HuH-7 (cell line): ENCODE data around the gene RBM20.
A peak's percentile ranks its signal among the peaks of the same experiment; 100 is the strongest.

ENCODE experiments used
- DNase-seq: peaks from one replicate; pipeline ENCODE4 v3.0.0; 2011; ENCODE audit warnings: low spot score

RBM20 gene

DNA sequence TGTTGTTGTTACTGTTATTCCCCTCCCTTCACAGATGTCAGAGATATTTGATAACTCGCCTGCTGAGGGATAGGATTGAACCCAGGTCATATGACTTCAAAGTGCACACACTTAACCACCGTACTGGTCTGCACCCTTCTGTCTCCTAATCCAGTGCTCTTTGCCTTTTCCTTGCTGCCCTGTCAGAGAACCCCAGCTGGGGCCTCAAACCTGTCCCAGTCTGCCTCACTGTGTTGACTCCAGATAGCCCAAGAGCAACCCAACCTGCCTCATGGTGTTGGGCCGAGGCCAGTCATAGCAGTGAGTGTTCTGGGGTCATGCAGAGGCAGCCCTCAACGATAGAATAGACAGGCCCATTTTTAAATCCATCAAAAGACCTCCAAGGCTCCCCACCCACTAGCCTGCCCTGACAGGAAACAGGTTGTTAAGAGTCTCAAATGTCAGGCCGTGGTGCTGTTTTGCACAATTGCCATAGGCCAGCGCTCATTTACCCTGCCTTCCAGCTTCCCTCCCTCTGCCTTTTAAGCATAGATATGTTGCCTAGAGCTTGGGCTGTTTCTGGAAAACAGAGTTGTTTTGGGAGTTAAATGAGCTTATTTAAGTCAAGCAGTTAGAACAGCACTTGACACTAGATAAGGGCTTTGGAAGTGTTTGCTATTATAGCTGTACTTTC is 190.6 kb downstream of the RBM20 start:
- DNase-seq, result peak; percentile 29

DNA sequence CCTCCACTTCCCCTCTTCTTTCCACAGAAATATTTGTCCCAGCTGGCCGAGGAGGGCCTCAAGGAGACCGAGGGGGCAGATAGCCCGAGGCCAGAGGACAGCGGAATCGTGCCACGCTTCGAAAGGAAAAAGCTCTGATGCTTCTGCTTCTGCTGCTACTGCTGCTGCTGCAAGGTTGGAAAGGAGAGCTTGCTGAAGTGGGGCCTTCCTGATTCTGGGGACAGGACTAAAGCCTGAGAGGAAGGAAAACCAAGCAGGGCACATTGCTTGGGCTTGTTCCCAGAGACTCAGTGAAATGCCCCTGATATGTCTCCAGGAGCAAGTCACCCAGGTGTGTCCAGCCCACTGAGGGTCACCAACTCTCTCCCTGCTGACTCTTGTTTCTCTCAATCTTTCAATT is 191.7 kb downstream of the RBM20 start:
- DNase-seq, result no peak

DNA sequence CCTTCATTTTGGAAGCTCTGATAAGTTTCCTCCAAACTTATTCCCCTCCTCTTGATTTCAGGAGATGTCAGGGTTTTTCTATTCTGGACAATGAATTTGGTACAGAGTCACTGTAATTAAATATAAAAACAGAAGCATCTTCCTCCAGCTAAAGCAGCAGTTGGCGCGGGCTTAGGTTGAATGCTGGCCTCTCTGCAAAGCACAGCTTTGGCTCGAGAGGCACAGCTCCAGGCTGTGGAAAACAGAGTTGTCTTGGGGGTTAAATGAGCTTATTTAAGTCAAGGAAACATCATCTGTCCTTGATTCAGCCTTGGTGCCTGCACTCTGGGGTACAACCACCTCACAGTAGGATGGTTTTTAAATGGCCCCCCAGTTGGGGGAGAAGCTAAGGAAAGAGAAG is 192.6 kb downstream of the RBM20 start:
- DNase-seq, result no peak

DNA sequence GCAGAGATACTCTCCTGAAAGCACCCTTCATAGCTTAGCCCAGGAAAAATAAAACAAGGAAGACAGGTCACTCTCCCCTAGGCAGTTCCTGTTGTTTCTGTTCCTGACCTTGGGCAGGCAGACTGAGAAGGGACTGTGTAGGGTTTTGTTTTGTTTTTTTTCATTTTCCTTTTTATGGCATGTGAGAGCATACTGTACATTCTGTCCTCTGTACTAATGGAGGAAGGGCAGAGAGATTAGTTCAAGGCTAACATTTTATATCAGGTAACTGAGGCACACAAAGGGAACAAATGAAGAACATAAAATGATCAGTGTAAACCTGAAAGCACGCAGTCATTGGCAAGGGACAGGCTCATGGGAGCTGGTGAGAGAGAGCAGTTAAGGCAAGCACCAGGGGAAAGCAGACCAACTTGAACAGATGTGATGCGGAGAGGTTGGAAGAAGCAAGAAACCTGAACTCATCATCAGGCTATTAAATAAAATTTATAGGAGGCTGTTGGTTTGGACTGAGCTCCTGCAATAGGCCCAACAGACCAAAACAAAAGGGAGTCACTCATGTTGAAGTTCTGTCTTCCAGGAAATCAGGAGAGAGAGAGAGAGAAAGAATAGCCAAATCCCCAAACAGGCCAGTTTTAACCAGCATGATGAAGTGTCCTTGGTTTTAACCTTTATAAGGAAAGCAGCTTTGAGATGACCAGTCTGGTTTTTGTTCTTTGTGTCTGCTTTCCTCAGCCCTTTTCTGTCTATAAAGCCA is 193.5 kb downstream of the RBM20 start:
- DNase-seq, result no peak

DNA sequence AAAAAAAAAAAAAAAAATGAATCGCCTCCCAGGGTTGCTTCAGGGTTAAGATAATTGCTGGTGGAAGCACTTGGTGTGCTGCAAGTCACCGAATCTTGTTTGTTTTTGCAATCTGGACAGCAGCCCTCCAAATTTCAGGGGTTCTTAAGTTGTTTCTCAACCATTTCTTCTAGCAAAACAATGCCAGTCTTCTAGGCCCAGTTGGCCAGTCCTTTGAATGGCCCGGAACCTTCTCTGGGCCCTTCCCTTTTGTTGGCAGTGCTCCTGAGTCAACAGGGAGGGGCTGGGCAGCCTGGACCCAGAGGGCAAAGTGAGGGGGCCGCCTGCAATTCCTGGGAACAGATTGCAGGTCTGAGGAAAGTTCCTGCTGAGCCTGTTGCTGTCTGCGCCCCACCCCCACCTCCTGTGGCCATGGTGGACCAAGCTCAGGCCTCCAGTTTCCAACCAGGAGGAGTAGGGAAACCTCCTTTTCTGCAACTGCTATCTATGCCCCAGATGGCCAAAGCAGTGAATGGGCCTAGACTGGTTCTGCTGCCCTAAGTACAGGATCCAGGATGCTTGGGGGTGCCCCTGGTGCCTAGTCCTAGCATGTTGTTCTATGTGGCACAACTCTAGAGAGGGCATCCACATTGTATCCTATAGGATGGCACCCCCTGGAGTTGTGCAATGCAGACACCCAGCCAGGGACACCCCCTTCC is 196.2 kb downstream of the RBM20 start:
- peak; percentile 34 for DNase-seq

DNA sequence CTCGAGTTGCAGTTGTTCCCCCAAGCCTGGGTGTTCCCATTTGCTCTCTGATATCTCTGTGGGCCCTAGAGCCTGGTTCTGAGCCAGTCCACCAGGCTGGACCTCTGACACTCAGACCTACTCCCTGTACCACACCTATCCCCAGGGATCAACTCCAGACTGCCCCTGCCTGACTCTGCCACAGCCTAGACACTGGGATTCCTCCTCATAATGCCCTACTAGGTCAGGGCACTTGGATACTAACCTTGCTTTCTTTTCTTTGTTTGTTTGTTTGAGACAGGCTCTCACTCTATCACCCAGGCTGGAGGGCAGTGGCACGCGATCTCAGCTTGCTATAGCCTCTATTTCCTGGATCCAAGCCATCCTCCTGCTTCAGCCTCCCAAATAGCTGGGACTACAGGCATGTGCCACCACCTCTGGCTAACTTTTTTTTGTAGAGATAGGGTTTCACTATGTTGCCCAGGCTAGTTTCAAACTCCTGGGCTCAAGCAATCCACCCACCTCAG is 196.8 kb downstream of the RBM20 start:
- no peak for DNase-seq

DNA sequence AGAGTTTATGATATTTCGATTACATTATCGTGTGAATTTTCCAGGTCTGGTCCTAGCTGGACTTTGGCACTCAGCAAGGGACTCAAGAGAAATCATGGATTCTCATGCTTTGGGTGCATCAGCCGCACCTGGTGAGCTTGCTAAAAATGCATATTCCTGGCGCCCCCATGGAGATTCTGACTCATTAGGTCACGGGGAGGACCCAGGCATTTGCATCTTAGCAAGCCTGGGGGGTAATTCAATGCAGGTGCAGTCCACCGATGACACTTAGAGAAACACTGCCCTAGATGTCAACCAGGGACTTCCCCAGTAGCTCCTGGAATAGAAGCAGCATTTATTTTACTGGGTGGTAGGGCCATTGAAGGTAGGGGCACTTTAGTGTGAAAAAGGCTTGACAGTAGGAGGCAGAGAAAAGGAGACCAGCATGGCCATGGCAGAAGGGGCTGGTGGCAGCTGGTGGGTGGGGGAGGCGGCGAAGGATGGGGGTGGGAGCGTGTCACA is 197.7 kb downstream of the RBM20 start:
- DNase-seq, result no peak

DNA sequence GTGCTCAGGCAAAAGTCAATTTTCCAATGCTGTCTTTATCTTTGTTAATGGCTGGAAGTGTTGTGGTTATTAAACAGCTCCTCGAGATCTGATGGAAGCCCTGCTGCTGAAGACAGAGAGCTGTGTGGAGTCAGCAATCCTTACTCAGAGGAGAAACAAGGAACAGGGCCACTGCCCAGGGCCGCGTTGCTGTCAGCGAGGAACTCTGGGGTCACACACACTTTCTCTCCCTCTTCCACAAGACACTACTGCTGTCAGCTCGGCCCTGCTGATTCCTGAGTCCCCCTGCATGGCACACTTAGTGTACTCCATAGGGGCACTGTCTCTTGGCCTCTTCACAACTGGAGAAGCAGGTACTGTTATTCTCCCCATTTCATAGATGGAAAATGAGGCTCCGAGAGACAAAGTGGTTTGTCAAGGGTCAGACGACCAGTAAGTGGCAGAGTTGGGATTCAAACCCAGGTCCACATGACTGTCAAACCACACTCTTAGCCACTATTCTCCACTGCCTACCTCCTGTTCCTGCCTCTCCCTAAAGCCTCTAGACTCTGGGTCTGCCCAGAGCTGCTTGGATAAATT is 198.3 kb downstream of the RBM20 start:
- no peak for DNase-seq

DNA sequence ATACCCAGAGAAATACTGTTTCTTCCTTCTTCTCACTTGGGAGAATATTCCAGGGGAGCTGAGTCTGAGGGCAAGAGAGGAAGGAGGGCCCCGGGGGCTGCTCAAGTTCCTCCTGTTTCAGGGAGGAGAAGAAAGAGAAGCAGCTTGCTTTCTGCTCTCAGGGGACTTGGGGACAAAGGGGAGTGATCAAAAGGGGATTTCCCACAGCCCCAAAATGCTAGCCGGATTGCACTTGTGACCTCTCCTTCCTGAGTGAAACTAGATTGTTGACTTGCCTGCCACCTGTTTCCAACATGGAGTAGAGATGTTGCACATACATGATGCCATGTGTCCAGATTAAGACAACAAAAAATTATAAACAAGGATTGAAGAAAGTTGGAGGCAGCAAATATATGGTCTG is 198.9 kb downstream of the RBM20 start:
- no peak for DNase-seq

DNA sequence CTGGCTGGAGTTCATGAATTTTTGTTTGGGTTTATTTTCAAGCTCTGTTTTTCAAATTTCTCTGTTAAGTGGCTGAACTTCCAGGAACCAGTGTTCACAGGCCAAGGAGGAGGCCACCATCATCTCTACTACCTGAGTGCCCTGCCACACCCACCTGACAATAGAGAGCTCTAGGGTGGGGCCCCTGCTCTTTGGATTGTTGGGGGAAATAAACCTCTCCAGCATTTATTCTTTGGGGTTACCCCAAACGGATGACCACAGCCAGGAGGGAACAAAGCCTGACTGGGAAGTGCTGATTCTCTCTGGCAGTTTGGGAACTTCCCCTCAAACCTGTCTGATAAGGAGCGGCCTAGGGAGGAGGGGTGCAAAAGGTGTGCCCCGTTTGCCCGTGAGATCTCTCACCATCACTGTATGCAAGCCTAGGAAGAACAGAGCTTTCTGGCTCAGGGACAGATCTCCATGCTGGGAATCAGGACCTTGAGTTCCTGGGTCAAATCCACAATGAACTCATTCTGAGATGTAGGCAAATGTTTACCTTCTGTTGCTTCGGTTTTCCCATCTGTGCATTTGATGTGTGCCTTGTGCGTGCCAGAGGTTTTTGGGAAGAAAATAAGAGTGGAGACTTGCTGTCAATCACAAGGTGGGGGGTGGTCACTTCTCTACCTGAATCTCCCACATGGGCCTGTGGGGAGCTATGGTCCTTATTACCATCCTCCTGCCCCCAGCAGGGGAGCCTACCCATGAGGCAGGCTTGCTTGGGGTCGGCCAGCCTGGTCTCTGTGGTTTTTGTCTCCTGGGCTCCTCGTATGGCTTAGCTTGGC is 199.9 kb downstream of the RBM20 start:
- DNase-seq, result no peak

DNA sequence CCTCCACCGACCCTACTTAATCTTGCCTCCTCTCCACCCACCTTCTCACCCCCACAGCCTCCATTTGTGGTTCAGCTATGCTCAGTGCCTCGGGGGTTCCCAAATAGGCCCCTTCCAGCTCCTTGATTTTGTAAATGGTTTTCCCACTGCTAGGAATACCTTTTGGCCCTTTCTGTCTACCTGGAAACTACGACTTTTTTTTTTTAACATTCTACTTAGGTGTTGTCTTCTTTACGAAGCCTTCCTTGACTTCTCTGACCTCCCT is 200.4 kb downstream of the RBM20 start:
- no peak for DNase-seq

DNA sequence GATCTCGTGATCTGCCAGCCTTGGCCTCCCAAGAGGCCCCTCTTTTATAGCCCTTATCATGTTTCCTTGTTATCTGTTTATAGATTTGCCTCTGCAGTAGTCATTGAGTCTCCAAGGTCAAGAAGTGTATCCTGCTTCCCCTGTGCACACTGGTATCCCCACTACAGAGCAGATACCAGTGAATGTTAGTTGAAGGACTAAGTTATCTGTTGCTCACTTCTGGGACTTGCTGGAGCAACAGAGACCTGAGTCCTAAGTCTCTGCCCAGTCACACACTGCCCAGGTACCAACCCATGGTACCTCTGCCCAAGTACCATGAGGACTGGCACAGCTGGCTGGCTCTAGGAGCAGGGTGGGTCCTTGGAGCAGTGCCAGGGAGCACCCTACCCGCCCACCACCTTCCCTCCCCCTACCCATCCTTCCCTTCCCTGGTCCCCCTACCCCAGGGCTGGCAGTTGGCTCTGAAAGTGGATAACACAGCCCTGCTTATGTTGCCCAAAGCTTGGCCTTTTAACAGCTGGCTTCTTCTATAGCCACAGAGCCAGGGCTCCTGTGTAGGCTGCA is 201.1 kb downstream of the RBM20 start:
- DNase-seq, result no peak

DNA sequence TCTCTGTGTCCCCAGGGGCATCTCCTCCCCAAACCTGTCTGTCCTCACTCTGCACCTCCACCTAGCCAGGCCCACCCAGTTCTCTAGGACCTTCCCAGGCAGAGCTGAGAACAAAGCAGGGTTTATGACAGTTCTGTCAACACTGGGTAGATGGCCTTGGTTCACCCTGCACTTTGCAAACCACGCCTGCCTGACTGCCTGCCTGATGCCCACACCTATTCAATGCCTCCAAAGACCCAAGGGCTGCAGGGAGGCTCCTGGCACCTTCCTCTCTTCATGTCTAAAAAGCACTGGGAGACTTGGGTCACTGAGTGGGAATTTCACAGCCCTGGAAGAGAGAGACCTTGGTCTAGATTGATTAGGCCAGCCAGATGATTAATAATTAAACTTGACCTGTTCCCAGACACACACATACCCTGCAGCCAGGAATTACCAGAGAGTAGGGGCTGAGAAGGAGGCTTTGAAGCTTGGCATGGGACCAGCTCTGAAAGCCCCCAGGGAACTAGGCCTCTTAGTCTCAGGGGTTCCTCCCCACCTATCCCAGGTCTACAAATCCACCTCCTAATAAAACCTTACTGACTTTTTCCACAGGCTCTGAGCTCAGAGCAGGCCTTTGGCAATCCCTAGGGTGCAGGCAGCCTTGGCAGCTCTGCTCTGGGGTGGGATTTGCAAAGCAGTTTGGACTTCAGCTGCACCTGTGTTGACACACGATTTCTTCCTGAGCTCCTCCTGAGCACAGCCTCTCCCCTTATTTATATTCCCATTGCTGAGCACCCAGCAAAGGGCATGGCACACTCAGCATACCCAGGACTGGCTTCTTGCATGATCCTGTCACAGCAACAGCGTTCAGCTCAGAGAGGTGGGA is 201.9 kb downstream of the RBM20 start:
- peak; percentile 73 for DNase-seq

DNA sequence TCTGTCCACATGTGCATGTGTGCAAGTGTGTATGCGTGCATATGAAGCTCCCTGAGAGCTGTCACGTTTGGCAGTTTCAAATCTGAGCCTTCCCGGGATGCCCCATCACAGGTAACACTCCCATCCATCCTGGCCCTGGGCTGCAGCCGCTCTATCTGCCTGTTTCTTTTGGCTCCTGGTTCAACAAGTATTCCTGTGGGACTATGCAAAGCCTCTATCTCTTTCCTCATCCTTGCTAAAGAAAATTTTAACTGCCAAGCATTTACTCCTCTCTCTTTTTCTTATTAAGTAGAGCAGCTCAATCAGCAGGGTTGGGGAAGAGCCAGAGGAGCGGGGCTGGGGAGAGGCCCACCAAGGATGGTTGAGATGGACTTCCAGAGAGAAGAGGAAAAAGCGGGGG is 203.2 kb downstream of the RBM20 start:
- no peak for DNase-seq

DNA sequence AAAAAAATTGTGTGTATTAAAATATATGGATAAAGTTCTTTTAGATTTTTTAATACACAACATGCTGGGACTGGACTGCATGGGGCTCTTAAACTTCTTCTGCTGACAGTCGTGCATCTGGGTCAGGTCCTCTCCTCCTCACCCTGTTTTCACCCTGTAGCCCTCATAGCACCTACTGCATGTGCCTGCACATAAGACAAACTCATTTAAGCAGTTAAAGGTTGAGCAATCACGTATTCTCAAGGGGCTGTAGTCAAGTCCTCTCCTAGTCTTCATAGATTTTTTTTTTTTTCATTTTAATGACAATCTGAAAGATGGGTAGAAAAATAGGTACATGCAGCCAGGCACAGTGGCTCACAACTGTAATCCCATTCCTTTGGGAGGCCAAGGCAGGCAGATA is 204.0 kb downstream of the RBM20 start:
- no peak for DNase-seq

DNA sequence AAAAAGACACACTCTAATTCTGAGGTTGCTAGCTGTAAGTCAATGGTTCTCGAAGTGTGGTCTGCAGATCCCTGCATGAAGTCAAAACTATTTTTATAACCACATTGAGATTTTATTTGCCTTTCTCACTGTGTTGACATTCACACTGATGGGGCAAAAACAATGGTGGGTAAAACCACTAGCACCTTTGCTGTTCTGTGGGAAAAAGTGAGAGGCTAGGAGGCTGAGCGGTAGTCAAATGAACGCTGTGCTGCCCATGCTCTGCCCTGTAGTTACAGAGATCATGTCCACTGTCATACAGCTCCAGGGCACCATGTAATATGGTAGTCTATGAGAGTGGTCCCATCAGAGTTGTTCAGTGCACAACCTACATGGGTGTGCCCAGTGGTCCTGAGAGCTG is 206.0 kb downstream of the RBM20 start:
- no peak for DNase-seq

DNA sequence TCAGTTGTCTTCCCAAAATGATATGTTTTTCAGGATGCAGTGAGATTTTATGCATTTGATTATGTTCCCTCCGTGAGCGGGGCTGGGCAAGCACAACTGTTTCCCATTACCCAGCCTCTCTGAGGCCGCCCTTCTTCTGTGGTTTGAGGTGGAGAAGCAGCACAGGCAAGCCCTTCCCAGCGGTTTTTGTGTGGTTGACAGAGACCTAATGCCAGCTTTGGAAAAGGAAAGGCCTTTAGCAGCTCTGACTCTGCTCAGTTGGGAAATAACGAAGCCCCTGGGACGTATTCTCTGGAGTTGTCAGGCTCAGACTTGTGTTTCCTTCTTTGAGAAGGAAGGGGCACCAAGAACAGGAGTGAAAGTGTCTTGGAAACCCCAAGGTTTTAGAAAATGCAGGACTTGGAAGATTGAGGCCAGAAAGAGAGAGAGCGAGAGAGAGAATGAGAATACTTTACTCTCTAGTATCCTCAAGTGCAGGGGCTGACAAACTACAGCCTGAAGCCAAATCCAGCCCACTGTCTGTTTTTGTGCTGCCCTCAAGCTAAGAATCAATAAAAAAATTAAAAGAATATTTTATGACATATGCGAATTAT is 207.0 kb downstream of the RBM20 start:
- no peak for DNase-seq

DNA sequence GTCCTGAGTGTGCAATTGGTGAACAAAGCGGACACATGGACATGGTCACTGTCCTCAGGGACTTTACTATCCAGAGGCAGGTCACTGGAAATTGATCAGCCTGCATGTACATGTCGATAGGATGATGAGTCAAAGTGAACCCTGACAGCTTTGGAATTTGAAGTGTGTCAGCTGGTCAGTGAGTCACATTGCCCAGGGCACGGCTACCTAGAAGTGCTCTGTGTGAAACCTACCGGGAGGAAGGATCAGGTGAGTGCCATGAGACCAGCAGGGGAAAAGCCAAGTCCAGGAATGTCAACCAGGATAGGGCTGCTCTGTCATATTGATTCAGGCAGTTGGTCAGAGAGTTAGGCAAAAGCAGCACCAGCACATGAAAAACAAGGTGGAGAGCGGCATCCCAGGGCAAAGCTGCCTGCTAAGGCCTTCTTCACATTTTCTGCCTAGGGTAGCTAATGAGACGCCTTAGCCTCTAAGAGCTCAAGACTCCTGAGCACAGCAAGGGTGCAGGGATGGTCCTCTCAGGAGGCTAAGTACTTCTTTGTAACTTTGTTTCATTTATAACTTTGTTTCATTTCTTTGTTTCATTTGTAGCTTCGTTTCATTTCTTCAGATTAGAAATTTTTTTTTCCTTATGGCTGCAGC is 208.2 kb downstream of the RBM20 start:
- DNase-seq, result no peak

DNA sequence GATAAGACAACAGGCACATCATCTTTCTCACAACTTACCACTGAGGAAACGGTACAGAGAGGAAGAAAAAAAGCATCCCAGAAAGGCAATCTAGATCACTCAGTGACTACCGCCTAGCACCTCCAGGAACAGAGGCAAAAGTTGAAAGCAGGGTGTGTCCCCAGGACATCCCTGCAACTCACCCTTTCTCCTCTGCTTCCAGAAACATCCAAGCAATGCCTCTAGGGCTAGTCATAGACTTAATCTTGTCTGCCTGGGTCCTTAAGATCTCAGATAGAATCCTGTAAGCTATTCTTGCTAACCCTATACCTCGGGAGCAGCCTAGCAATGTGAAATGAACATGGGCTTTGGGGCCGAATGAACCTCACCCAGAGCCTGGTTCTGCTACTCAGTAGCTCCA is 208.8 kb downstream of the RBM20 start:
- DNase-seq, result no peak
